IMR-90 (cell line): ENCODE data around the gene SEMA5A. TPM values are rescaled to one million over a fixed set of nuclear protein-coding genes. Genes with fewer than 3 reads are reported as not detected.

ENCODE experiments used
- ATAC-seq: fragments of 200-7000 bp; cut with Tn5 transposase; 2 replicates; pipeline ENCODE4 v1.9.1; 2020; ENCODE audit warnings: low read depth, mild to moderate bottlenecking, moderate library complexity
- BruUV-seq: library from RNA; stranded (reverse); fragments of 400-500 nt; replicated peaks from 2 replicates; lab custom pipeline; 2021; lab: Mats Ljungman, UMichigan
- CTCF ChIA-PET: fragments of 300-600 bp; formaldehyde crosslinking; extraction: SDS; loops from one replicate; lab custom pipeline; 2021; ENCODE audit warnings: antibody characterized with exemption; lab: Yijun Ruan, JAX
- POLR2A ChIA-PET: fragments of 300-600 bp; sonication (Branson Sonifier 250); formaldehyde crosslinking; loops from one replicate; lab custom pipeline; 2022; ENCODE audit warnings: antibody characterized with exemption; ENCODE audit not compliant: unreplicated experiment; lab: Charles Lee
- DNase-seq: peaks from one replicate; pipeline ENCODE4 v3.0.0; 2013
- H2AFZ ChIP-seq: replicated peaks from 2 replicates; pipeline ENCODE3; 2013; ENCODE audit warnings: low read length, mild to moderate bottlenecking; ENCODE audit not compliant: poor library complexity
- H2AK5ac ChIP-seq: 2 replicates; pipeline ENCODE4 v1.6.1; 2013; ENCODE audit warnings: low read depth, low read length, inconsistent platforms
- H2AK9ac ChIP-seq: replicated peaks from 2 replicates; pipeline ENCODE3; 2013; ENCODE audit warnings: mild to moderate bottlenecking, low read depth, low read length, moderate library complexity; ENCODE audit not compliant: poor library complexity
- H2BK120ac ChIP-seq: 2 replicates; pipeline ENCODE4 v1.6.1; 2013; ENCODE audit warnings: low read depth, low read length, inconsistent platforms
- H2BK15ac ChIP-seq: 3 replicates; pipeline ENCODE4 v1.6.1; 2013; ENCODE audit warnings: low read depth, low read length, inconsistent platforms
- H2BK20ac ChIP-seq: 2 replicates; pipeline ENCODE4 v1.6.1; 2013; ENCODE audit warnings: low read depth, mild to moderate bottlenecking, inconsistent platforms, low read length, moderate library complexity
- H2BK5ac ChIP-seq: 2 replicates; pipeline ENCODE4 v1.6.1; 2013; ENCODE audit warnings: mild to moderate bottlenecking, low read depth, low read length, inconsistent platforms; ENCODE audit not compliant: poor library complexity, severe bottlenecking
- H3K14ac ChIP-seq: replicated peaks from 2 replicates; pipeline ENCODE4 v1.6.1; 2013; ENCODE audit warnings: low read depth, low read length, inconsistent platforms
- H3K18ac ChIP-seq: 2 replicates; pipeline ENCODE4 v1.6.1; 2013; ENCODE audit warnings: low read depth, low read length, control low read depth
- H3K23ac ChIP-seq: 2 replicates; pipeline ENCODE4 v1.6.1; 2013; ENCODE audit warnings: low read depth, low read length, inconsistent platforms
- H3K27ac ChIP-seq: 2 replicates; pipeline ENCODE4 v1.5.1; 2013; ENCODE audit warnings: mild to moderate bottlenecking, control low read depth, low read length; ENCODE audit not compliant: insufficient read depth
- H3K27me3 ChIP-seq: 2 replicates; pipeline ENCODE4 v1.6.1; 2013; ENCODE audit warnings: low read length; ENCODE audit not compliant: control insufficient read depth, insufficient read depth
- H3K36me3 ChIP-seq: 2 replicates; pipeline ENCODE4 v1.6.1; 2013; ENCODE audit warnings: low read length, mixed read lengths; ENCODE audit not compliant: control insufficient read depth, insufficient read depth
- H3K4ac ChIP-seq: 2 replicates; pipeline ENCODE4 v1.6.1; 2013; ENCODE audit warnings: low read depth, low read length, inconsistent platforms
- H3K4me1 ChIP-seq: 2 replicates; pipeline ENCODE4 v1.6.1; 2013; ENCODE audit warnings: low read length, mixed read lengths; ENCODE audit not compliant: control insufficient read depth, insufficient read depth
- H3K4me2 ChIP-seq: 2 replicates; pipeline ENCODE4 v1.6.1; 2013; ENCODE audit warnings: low read depth, mild to moderate bottlenecking, control low read depth, low read length, moderate library complexity
- H3K4me3 ChIP-seq: 2 replicates; pipeline ENCODE4 v1.5.1; 2013; ENCODE audit warnings: low read depth, mild to moderate bottlenecking, control low read depth, low read length, moderate library complexity; ENCODE audit not compliant: insufficient read depth
- H3K56ac ChIP-seq: 2 replicates; pipeline ENCODE4 v1.6.1; 2013; ENCODE audit warnings: low read length, inconsistent platforms; ENCODE audit not compliant: insufficient read depth; ENCODE audit errors: extremely low read depth
- H3K79me1 ChIP-seq, 2 experiments: 2 replicates each; pipeline ENCODE4 v1.6.1; 2013; ENCODE audit warnings: low read length in 2 of 2, inconsistent platforms in 1 of 2, low read depth in 1 of 2
- H3K9ac ChIP-seq: 2 replicates; pipeline ENCODE4 v1.6.1; 2013; ENCODE audit warnings: low read depth, low read length, control low read depth
- H3K9me1 ChIP-seq: 2 replicates; pipeline ENCODE4 v1.6.1; 2013; ENCODE audit warnings: low read length, inconsistent platforms; ENCODE audit not compliant: insufficient read depth
- H3K9me3 ChIP-seq: 2 replicates; pipeline ENCODE4 v1.6.1; 2013; ENCODE audit warnings: low read length; ENCODE audit not compliant: control insufficient read depth, insufficient read depth
- H4K20me1 ChIP-seq: 2 replicates; pipeline ENCODE4 v1.6.1; 2013; ENCODE audit warnings: low read length, inconsistent platforms; ENCODE audit not compliant: insufficient read depth
- H4K5ac ChIP-seq: 2 replicates; pipeline ENCODE4 v1.6.1; 2013; ENCODE audit warnings: mild to moderate bottlenecking, low read depth, low read length, control low read depth
- H4K8ac ChIP-seq, 2 experiments: 2 replicates each; pipeline ENCODE4 v1.6.1; 2013; ENCODE audit warnings: low read depth in 2 of 2, low read length in 2 of 2, control low read depth in 1 of 2, inconsistent platforms in 1 of 2
- H4K91ac ChIP-seq: 2 replicates; pipeline ENCODE4 v1.6.1; 2013; ENCODE audit warnings: low read depth, low read length, inconsistent platforms; ENCODE audit not compliant: insufficient read depth
- ELK1 ChIP-seq: fragments of 150-350 bp; IDR thresholded peaks from 2 replicates; pipeline ENCODE4 v1.6.1; 2016; ENCODE audit warnings: low read depth, mild to moderate bottlenecking, low read length, moderate library complexity, borderline replicate concordance
- MAFK ChIP-seq: IDR thresholded peaks from 2 replicates; pipeline ENCODE4 v1.6.1; 2012; ENCODE audit warnings: low read depth, low read length, improper control_type of control experiment
- RAD21 ChIP-seq: IDR thresholded peaks from 2 replicates; pipeline ENCODE4 v1.6.1; 2012; ENCODE audit warnings: low read length, improper control_type of control experiment
- USF2 ChIP-seq: fragments of 150-350 bp; IDR thresholded peaks from 2 replicates; pipeline ENCODE4 v1.6.1; 2017; ENCODE audit warnings: mild to moderate bottlenecking, antibody characterized with exemption, low read length, low read depth
- WGBS, 2 experiments: methylation state at CpG; one replicate each; pipeline versions ENCODE4 v1.1.5 to v1.1.7; 2013; ENCODE audit warnings: missing lambda C conversion rate in 2 of 2; ENCODE audit not compliant: insufficient read length in 1 of 2; ENCODE audit errors: extremely low coverage in 2 of 2; 5-methylcytosine and 5-hydroxymethylcytosine counted together
- dilution Hi-C: fragments of 300-500 bp; cut with HindIII; formaldehyde crosslinking; loops from one replicate; pipeline ENCODE4 v1.14.3; 2018; ENCODE audit warnings: low sequenced_read_pairs; ENCODE audit not compliant: unreplicated experiment
- in situ Hi-C: fragments of 300-500 bp; cut with MboI; formaldehyde crosslinking; loops from 3 replicates; pipeline ENCODE4 v1.14.3; 2019; ENCODE audit warnings: low sequenced_read_pairs, inconsistent platforms, mixed read lengths
- intact Hi-C: fragments of 100-400 bp; cut with micrococcal nuclease; formaldehyde crosslinking; loops from 2 replicates; pipeline ENCODE4 v1.10.0; 2022
- polyA plus RNA-seq, 3 experiments: library from polyadenylated mRNA; depleted of rRNA; stranded (reverse); fragments of >200 nt; gene quantifications; 2 replicates each; pipeline ENCODE4 v1.2.3, GENCODE V29; 2012; ENCODE audit warnings: low replicate concordance in 1 of 3
- total RNA-seq: library from RNA; depleted of rRNA; stranded (reverse); fragments of >200 nt; gene quantifications from 2 replicates; pipeline ENCODE4 v1.2.3, GENCODE V29; 2012

The SEMA5A gene
- total and polyA plus RNA-seq, 2 of the 4 experiments (the other 2 are of a cell fraction): 8.2 to 9.9 TPM

- TF ChIP-seq ELK1 (no peak), MAFK (no peak)
These were observed 1.8 kb downstream of the SEMA5A start (continued) for GRCh38 chr5:9544056-9544455.

DNA sequence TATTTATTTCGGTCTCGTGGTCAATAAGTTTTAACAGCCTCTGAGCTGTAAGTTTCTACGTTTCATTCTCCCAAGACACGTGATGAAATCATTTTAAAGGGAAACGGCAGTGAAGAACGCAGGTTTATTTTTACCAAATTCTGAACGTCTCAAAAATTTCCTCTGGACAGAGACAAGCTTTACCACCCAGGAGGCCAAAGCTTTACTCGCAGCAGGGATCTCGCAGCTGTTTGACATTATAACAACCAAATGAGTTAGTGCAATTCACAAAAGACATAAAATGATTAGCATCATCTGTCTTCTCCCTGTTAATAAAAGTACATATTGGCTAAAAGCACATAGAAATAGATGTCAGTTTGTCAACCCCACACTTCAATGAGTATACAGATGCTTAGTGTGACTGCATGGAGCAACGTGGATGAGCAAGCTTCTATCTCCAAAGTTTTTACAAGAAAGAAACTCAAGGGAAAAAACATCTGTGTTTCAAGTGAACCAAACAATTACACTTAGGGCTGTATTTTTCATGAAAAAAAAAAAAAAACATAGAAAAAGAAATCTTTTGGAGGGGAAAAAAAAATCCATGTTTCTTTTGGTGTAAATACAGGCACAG lies 2.5 kb downstream of the SEMA5A start:
- Histone ChIP-seq H3K4ac (peak overlapping the region; percentile 42; the same call in 1 of the 2 replicates), H3K56ac (peak overlapping the region; percentile 23; the same call in 1 of the 2 replicates), H2AFZ (no peak overlapping the region), H4K8ac (peak overlapping the region in 1 of 2 experiments; percentile 53; a peak in 1 of 4 replicates), H3K27me3 (no peaks in the 10 kb centered on the region), H3K9me3 (no peaks in the 10 kb centered on the region), H3K9ac (peak overlapping the region; percentile 65), H3K9me1 (peaks cover 2% of the 10 kb centered on the region; the same call in 1 of the 2 replicates), H3K27ac (peak overlapping the region; percentile 22; the same call in 1 of the 2 replicates), H3K18ac (peak overlapping the region; percentile 73; the same call in 1 of the 2 replicates), H4K20me1 (peaks cover 7% of the 10 kb centered on the region; the same call in 1 of the 2 replicates), H3K4me3 (peak overlapping the region; percentile 3; the same call in 1 of the 2 replicates), H4K5ac (peak overlapping the region; percentile 55; the same call in 1 of the 2 replicates), H4K91ac (no peak overlapping the region), H2AK9ac (no peak overlapping the region), H3K14ac (peak overlapping the region; percentile 70), H3K4me2 (peak overlapping the region; percentile 98), H3K4me1 (peaks cover 4% of the 10 kb centered on the region), H2BK20ac (no peak overlapping the region), H3K23ac (peak overlapping the region; percentile 84; the same call in 1 of the 2 replicates), H2BK15ac (0 out of 3 replicates have a peak overlapping the region, but pooled peaks have one; percentile 0), H2BK5ac (peak overlapping the region; percentile 79), H2BK120ac (peak overlapping the region; percentile 31; the same call in 1 of the 2 replicates), H3K36me3 (no peaks in the 10 kb centered on the region), H2AK5ac (no peak overlapping the region), H3K79me1 (peaks cover 12 to 54% of the 10 kb centered on the region in 2 experiments; a peak in 3 of 4 replicates)
- no CpG with 5 or more reads among the region's 10 CpGs for WGBS, 2 experiments
- ChIA-PET POLR2A (no interaction called here), CTCF (interaction anchor here (0.6 to 1.8 kb wide), 15 partner anchors 17 to 1729 kb away, joined by 3 to 6 read pairs (median 3); no protein-coding TSS in a partner anchor)
- intact Hi-C loops: loop anchor here (5.0 to 10.0 kb wide), 9 partner anchors 276 to 1616 kb away; no protein-coding TSS in a partner anchor
- DNase-seq (peak; percentile 36), ATAC-seq (no peak)
- in situ Hi-C loops: loop anchor here (25.0 kb wide), 2 partner anchors 781 to 1656 kb away; no protein-coding TSS in a partner anchor
- BruUV-seq: no TSS peak
- TF ChIP-seq RAD21 (no peak), USF2 (peak; percentile 18; the same call in 1 of the 2 replicates)
- dilution Hi-C loops: no loop called here
